ENCODE data around the gene UBTFL1.
"Not testable (repeated sequence)": the region's sequence is repeated elsewhere in the genome, so short reads cannot be mapped to it uniquely, and the experiment has no call there.

GRCh38 chr11:90085650-90086049 lies at the start of gene UBTFL1:
- TF ChIP-seq, protein P1, sequence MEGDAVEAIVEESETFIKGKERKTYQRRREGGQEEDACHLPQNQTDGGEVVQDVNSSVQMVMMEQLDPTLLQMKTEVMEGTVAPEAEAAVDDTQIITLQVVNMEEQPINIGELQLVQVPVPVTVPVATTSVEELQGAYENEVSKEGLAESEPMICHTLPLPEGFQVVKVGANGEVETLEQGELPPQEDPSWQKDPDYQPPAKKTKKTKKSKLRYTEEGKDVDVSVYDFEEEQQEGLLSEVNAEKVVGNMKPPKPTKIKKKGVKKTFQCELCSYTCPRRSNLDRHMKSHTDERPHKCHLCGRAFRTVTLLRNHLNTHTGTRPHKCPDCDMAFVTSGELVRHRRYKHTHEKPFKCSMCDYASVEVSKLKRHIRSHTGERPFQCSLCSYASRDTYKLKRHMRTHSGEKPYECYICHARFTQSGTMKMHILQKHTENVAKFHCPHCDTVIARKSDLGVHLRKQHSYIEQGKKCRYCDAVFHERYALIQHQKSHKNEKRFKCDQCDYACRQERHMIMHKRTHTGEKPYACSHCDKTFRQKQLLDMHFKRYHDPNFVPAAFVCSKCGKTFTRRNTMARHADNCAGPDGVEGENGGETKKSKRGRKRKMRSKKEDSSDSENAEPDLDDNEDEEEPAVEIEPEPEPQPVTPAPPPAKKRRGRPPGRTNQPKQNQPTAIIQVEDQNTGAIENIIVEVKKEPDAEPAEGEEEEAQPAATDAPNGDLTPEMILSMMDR (conservative IDR thresholded peaks at IDR 0.05 in 1 of 2, IDR thresholded peaks at IDR 0.05 in 1 of 2; ENCODE audit: extremely low read depth in 1 of 2, insufficient read depth in 1 of 2, low read depth in 1 of 2, low read length in 2 of 2) = not testable (repeated sequence)
- not testable (repeated sequence) for TF ChIP-seq EZH2 (IDR thresholded peaks at IDR 0.05; ENCODE audit: borderline replicate concordance, low read length)

Data from mammary epithelial cell (primary cell).